ENCODE measurements around the gene TNNT3.

- TF ChIP-seq SNAI2 (CRISPR knock-in tag; IDR thresholded peaks at IDR 0.05), result no peak
- TF ChIP-seq, protein P1, sequence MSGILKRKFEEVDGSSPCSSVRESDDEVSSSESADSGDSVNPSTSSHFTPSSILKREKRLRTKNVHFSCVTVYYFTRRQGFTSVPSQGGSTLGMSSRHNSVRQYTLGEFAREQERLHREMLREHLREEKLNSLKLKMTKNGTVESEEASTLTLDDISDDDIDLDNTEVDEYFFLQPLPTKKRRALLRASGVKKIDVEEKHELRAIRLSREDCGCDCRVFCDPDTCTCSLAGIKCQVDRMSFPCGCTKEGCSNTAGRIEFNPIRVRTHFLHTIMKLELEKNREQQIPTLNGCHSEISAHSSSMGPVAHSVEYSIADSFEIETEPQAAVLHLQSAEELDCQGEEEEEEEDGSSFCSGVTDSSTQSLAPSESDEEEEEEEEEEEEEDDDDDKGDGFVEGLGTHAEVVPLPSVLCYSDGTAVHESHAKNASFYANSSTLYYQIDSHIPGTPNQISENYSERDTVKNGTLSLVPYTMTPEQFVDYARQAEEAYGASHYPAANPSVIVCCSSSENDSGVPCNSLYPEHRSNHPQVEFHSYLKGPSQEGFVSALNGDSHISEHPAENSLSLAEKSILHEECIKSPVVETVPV (CRISPR knock-in tag; IDR thresholded peaks at IDR 0.05), result no peak
- no peak for TF ChIP-seq TCF4 (CRISPR knock-in tag; IDR thresholded peaks at IDR 0.05; ENCODE audit: borderline replicate concordance)
- TF ChIP-seq PPARA (CRISPR knock-in tag; IDR thresholded peaks at IDR 0.05; ENCODE audit: borderline replicate concordance), result no peak
- no peak for TF ChIP-seq CREB5 (CRISPR knock-in tag; IDR thresholded peaks at IDR 0.05; ENCODE audit: low read depth)
Observed at GRCh38 chr11:1964348-1964747, 44.8 kb downstream of the TNNT3 start.

Data from SK-N-SH treated with all-trans-retinoic acid at 6 μM for 48 hours (cell line).